Measurements from ENCODE around the gene C3orf20.

C3orf20 gene

DNA sequence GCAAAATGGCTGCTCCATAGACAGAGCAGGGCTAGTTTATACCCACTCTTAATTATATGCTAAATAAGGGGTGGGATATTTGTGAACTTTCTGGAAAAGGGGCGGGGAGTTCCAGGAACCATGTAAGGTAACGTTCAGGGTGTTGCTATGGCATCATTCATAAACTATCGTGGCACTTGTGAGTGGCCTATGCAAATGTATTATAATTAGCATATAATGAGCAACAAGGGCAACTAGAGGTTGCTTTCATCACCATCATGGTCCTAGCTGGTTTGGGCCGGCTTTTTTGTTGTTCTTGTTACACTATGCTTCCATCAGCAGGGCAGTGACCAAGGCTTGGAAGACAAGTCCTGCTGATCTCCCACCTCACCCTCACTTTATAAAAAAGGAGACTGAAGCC lies 100.6 kb downstream of the C3orf20 start:
- no peak for FAIRE-seq

DNA sequence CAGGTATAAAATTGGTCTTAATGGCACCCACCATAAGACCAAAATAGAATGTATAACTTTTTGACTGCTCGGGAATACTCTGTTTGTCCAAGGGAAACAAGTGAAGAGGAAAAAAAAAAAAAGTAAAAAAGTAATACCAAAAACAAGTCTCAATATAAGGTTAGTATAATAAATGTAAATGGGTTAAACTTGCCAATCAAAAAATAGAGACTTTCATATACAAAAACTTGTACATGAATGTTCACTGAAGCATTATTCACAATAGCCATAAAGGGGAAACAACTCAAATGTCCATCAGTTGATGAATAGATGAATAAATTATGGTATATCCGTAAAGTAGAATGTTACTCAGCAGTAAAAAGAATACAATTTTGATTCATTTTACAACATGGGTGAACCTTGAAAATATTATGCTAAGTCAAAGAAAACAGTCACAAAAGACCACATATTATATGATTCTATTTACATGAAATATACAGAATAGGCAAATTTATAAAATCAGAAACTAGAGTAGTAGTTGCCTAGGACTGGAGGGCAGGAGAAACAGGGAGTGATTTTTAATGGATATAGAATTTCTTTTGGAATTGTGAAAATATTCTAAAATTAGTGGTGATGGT lies 104.2 kb downstream of the C3orf20 start:
- FAIRE-seq, result no peak

DNA sequence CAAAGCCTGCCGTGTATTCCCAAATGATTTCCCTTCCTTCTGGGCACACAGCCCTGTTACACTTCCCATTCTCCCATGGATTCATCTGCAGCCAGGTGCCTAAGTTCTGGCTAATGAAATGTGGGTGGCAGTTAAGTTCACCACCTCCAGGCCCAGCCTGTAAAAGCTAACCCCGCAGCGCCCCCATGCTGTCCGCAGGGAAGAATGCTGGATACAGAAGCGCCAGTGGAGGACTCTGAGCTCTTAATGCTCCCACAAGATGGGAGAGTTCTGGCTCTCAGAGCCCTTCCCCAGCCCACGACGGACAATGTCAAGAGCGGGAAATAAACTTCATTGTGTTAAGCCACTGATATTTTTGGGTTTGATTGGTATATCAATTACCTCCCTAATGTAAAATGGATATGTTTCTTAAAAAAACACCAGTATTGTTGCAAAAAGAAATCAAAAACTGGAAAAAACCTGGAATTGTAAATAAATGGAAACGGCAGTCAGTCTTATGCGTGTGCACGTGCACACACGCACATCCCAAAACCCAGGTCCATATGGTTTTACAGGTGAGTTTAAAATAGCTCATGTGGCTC lies 106.1 kb downstream of the C3orf20 start:
- FAIRE-seq, result no peak

DNA sequence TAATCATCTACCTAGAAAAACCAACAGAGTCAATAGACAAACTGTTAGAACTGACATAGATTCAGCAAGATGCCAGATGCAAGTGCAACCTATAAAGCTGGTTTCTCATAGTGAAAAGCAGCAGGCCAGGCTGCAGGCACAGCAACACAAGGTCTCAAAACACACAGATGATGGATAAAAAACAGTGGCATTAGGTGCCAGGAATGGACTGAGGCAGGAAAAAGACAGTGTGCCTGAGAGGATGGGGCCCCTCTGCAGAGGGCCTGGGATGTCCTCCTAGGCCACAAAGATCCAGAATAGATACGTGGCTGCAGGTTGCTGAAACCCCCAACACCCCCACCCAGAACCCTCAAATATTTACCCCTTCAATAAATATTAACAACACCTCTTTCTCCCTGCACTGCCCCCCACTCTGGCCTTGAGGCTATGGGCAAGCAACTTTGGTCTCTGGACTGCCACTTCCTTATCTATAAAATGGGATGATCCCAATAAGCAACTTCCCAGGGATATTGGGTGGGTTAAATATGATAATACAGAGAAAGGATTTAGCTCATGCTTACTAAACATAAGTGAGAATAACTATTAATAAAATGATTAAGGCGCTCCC lies 108.6 kb downstream of the C3orf20 start:
- FAIRE-seq, result no peak

DNA sequence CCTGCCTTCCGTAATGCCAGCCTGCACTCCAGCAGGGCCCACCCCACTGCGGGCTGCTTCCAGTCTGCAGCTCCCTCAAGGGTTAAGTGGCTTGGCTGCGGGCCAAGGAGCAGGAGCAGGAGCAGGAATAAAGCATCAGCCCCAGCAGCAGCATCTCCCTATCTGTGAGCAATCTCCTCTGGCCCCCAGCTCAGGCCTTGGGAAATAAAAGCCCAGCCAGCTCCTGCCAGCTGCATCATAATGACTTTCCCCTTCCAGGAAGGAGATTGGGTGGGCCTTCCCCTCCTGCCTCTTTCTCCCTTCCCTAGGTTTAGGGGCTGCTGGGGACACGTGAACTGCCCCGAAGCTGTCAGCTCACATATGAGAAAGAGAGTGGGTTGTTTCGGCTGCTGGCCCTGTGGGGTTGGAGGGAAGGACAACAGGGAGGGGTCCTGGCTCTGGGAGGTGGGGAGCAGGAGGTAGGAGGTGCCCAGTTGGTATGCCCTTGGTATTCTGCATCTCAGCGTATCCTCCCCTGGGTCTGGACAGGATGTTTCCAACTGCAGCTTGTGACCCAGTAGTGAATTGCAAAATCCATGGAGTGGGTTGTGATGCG lies 109.2 kb downstream of the C3orf20 start:
- no peak for FAIRE-seq

DNA sequence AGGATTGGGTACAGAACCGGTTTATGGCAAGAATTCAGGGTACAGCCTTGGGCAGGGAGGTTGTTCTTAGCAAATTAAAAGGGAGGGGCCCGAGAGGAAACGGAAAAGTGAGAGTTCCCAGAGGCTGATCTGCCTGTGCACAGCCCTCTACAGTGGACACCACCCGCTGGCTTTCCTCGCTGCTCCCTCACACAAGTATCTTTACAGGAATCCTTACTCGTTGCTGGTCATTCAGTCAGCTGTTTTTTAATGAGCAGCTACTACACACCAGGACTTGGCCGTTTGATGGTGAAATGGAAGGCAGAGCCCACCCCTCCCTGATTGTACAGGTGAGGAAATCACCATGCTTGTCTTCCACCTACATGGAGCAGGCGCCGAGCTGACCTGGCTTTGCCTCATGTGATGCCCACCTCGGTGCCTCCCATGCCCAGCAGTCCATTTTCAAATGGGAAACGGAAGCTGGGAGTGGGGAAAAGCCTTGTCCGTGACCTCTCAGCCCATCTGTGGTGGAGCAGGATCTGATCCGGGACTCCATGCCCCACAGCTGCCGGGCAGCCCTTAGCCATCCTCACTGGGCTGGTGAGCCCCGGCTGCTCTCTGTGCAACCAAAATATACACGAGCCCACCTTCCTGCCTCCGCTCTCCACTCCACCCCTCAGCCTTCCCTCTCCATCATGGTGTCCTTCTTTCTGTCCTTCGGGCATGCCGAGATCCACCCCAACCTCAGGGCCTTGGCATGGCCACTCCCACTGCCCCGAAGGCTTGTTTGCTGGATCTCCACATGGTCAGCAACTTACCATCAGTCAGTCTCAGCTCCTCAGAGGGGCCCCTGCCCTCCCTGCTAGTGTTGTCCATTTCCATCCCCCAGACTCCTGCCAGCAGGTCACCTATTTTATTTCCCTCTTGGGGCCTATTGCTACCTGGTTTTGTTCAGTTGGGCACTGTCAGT lies 110.5 kb downstream of the C3orf20 start:
- FAIRE-seq, result no peak

DNA sequence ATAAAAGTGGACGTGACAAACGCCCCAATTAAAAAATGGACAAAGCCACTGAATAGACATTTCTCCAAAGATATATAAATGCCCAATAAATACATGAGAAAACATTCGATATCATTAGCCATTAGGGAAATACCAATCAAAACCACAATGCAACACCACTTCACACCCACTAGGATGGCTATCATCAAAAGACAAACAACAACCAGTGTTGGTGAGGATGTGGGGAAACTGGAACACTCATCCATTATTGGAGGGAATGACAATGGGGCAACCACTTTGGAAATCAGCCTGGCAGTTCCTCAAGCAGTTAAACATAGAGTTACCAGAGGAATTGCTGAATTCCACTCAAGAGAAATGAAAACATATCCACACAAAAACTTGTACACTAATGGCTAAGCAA lies 111.4 kb downstream of the C3orf20 start:
- FAIRE-seq, result no peak

DNA sequence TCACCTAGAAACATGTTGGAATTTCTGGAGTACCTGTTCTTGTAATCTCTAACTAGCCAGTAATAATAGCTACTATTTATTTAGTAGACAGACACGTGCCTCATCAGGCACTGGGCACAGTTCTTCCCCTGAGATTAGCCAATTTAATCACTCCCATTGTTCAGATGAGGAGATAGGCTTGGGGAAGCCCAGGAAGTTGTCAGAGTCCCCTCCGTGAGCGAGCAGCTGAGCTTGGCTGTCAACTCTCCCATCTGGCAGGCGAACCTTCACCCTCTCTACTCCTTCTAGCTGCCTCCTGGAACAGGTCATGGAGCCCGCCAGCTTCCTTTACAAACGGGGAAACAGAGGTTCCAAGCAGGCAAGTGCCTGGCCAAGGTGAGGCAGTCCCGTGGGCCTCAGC lies 112.7 kb downstream of the C3orf20 start:
- FAIRE-seq, result no peak

DNA sequence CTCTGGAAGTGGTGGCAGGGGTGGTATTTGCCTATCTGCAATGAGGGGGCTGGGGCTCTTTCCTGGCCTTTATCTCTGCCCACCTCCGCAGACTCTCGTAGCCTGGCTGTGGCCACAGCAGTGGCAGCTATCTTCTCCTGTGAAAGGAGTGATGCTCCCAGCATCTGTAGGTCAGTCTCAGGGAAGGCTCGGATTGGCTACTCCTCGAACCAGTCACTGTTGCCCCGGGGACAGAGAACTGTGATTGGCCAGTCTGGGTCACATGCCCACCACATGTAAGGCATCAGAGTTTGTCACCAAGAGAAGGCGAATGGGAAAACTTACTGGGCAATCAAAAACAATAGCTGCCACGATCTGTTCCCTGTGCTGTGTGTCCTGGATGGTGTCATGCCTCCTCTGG lies 113.7 kb downstream of the C3orf20 start:
- no peak for FAIRE-seq

DNA sequence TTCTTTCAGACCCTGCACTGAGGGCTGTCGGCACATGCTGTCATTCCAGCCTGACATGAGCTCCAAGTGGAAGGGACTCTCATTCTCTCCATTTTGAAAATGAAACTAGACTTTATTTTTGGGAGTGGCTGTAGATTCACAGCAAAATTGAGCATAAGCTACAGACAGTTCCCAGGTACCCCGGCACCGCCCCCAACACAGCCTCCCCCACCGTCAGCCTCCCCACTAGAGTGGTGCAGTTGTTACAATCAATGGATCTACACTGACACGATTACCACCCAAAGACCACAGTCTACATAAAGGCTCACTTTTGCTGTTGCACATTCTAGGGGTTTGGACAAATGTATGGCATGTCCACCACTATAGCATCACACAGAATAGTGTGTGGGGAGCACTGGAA lies 114.3 kb downstream of the C3orf20 start:
- no peak for FAIRE-seq

DNA sequence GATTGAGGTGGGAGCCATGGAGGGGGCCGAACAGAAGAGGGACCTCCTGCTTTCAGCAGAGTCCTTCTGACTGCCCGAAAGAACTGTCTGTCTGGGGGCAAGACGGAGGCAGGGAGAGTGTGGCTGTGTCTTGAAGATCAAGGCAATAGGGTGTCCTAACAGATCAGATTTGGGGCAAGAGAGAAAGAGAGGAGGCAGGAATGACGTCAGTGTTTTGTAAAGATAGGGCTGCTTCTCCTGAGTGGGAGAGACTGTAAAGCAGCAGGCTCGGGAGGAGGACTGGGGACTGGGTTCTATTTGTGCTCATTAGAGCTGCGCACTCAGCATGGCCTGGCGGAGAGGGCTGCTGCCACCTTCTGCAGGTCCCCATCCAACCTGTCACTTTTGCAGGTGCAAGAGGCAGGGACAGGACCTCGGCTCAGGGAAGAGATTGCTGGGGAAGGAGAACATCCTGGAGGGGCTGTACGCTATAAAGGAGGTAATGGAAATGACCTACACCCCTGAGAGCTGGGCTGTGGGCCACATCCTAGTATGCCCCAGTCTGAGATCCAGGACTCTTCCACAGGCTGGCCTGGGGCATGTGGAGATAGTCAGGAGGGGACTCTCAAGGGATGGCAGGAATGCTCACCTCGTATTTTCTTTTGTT lies 114.8 kb downstream of the C3orf20 start:
- no peak for FAIRE-seq

DNA sequence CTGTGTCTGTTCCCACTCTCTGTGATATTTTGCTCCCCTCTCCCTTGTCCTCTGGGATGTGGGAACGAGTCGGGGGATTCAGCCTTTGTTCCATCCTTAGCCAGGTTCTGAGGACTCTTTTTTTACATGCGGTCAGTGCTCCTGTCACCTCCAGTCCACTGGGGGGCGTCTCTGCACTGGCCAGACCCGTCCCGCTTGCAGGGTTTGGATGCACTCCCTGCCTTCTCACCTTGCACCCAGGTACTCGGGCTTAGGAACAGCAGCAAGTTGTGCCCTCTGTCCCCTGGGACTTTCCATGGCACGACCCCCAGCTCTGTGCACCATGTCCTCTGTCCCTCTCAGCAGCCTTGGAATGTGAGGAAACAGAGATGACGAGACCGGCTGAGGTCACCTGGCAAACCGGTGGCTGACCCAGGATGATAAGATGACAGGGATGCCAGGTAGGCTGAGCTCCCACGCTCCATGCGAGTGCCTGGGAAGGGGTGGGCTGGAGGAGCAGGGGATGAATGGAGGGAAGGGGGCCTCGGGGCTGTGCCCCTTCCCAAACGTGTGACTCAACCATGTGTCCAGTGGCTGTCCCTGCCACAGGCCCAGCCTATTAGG lies 116.5 kb downstream of the C3orf20 start:
- no peak for FAIRE-seq

DNA sequence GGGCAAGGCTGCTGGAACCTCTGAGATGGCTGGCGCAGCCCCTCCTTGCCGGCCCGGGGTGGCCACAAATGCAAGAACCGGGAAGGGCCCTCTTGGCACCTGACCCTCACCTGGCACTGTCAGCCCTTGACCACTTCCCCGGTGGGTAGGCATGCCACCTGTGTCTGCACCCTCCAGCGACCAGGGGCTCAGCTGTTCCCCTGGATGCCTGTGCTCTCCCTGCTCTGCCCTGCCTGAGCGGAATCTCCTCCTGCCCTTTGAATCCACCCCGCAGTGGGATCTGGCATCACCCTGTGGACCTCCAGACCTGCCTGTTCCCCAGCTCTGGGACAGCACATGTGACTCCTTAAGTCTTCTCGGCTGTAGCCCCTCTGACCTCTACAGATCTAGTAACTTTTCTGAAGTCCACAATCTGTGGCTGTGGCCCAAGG lies 117.8 kb downstream of the C3orf20 start:
- no peak for FAIRE-seq

DNA sequence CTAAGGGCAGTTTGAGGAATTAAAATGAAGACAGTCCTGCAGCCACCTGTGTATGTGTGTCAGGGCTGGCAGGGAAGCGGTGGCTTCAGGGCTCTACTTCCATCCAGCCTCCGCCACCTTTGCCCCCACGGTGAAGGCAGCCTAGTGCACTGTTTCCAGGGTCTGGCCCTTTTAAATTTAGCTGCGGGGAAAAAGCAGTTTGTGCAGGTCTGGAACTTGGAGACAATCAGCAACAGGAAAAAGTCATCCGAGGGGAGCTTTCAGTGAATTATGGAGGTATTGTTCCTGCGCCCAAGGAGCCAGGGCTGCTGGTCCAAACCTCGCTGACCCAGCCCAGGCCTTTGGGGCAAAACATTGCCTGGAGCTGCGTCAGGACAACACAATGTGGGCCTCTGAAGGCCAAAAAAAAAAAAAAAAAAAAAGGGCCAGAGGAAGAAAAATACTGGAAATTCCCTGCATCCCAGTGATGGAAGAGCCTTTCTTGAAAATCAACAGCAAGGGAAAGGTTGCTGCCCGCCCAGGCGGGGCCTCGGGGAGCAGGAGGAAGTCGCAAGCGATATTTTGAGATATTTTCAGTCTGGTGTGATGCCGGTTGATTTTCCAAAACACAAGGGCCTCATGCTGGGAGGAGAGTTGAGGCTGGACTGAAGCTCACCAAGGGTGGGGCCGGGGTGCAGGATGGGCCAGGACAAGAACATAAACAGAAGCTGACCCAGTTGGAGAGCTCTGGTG lies 118.4 kb downstream of the C3orf20 start:
- no peak for FAIRE-seq

DNA sequence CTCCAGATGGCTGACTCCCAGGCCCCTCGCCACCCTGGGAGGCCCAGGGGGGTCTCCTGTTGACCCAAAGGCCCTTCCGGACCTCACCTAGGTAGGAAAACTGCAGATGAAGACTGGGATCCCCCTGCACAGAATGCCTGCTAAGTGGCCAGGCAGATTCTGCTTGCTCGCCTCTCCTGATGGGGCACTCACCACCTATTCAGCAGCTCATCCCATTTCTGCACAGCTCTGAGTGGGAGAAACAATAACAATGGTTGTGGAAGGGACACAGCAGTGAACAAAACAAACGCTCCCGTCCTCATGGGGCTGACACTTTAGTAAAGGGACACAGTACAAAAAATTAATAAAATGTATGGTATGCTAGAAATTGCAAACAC lies 118.9 kb downstream of the C3orf20 start:
- FAIRE-seq, result no peak

DNA sequence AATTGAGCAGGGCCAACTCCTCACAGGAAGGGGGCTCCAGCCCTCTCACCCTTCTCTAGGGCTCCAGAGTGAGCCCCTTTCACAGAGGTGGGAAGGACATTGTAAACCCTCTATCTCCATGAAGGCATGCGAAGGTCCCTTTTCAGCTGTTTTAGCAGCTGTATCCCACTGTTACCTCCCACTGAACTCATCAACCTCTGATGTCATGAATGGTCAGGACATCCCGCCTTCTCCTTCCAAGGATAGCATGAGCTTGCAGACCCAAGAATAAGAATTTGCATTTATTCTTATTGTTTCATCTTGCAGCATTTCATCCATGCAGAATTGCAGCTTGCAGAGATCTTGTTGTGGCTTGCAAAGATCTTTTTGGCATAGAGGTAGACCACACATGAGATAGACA lies 119.5 kb downstream of the C3orf20 start:
- FAIRE-seq, result no peak

DNA sequence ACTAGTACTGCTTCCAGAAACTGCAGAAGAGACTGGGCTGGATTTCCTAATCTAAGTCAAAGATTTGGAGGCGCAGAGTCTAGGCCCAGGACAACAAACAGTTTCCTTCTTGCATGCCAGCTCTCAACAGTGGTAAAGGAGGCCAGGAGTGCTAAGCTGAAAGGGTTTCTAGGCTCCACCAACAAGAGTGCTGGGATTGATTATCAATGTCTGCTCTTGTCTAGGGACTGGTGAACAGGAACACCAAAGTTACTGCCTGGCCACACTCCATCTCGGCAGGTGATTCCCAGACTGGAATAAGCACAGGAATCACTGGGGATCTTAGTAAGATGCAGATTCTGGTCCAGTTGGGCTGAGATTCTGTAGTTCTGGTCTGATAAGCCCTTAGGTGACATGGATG lies 121.1 kb downstream of the C3orf20 start:
- no peak for FAIRE-seq

DNA sequence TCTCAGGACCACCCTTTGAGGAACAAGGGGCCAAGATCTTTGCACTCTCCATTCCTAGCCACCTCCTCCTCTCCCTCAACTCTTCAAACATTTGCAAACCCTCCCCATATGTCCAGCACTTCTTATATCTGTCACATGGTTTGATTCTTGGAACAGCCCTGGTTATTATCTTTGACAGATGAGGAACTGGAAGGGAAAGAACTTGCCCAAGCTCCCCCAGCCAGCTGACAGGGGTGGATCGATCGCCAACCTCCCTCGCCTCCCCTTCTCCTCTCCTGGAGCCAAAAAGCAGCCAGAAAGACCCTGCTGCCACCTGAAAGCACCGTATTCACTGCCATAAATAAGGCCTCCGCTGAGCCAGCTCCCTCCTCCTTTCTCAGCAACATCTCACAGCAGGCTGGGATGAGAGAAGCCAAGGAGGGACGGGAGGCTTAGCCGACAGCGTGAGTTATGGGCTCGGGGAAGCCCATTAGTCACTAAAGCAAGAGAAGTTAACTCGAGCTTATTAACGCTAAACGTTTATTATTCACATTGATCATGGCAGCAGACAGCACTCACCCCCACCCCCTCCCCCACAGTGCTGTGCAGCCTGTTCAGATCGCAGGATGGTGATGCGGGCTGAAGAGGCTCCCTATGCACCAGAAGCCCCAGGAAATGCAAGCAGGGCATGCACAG lies 121.6 kb downstream of the C3orf20 start:
- FAIRE-seq, result no peak

DNA sequence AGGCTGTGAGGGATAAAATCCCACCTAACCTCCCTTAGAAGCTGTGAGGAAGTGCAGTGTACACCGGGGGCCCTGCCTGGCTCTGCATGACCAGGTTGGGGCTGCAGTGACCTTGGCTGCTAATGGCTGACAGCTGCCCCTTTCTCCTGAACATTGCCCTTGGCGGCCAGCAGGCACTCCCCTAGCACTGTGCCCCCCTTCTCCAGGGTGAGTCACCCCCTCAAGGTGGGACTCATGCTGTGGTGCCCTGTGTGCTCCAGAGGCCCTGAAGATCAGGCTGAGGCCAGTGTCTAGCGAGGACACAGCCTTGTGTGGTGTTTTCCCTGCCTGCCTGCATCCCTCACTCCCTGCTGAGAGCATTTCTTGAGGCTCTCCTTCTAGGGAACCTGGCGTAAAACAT lies 122.8 kb downstream of the C3orf20 start:
- FAIRE-seq, result no peak

DNA sequence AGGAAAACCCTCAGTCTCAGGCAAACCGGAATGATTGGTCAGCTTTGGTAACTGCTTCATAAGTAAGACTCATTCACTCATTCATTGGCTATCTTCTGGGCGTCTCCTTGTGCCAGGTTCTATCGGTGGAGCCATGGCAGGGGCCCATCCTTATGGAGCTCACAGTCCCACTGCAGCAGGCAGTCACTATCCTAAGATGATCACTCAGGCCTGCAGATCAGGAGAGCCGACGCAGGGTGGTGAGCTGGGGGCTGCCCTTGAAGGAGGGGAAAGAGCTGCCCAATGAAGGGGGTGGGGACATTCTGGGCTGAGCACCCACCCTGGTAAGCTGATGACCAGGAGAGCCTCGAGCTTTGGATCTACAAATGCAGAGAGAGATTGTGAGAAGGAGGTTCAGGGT lies 123.3 kb downstream of the C3orf20 start:
- no peak for FAIRE-seq

DNA sequence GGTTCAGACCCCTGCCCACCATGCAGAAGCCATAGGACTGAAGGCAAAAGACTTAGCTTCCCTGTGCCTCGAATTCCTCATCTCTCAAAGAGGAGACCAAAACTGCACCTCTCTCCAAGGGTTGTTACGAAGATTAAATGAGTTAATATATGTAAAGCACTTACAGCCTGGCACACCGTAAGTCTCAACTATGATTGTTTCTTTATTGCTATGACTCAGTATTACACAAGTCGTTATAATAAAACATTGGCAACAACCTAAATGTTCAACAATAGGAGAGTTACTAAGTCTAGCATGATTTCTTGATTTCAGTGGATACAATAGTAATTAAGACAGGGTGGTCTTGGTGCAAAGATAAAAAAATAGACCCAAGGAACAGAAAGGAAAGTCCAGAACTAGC lies 124.2 kb downstream of the C3orf20 start:
- no peak for FAIRE-seq

Data from colon (tissue), 2 donors.